HG03280 (cell line): ENCODE measurements around the gene RASSF3.
"Not testable (repeated sequence)": the region's sequence is repeated elsewhere in the genome, so short reads cannot be mapped to it uniquely, and the experiment has no call there.

Experiments used
- ATAC-seq: cut with Tn5 transposase; IDR thresholded peaks from one replicate; pipeline ENCODE4 v1.9.1; 2021; ENCODE audit warnings: mild to moderate bottlenecking, moderate library complexity; ENCODE audit not compliant: unreplicated experiment

The RASSF3 gene

GRCh38 chr12:64631197-64631596, 20.9 kb downstream of the RASSF3 start:
- ATAC-seq = no peak

DNA sequence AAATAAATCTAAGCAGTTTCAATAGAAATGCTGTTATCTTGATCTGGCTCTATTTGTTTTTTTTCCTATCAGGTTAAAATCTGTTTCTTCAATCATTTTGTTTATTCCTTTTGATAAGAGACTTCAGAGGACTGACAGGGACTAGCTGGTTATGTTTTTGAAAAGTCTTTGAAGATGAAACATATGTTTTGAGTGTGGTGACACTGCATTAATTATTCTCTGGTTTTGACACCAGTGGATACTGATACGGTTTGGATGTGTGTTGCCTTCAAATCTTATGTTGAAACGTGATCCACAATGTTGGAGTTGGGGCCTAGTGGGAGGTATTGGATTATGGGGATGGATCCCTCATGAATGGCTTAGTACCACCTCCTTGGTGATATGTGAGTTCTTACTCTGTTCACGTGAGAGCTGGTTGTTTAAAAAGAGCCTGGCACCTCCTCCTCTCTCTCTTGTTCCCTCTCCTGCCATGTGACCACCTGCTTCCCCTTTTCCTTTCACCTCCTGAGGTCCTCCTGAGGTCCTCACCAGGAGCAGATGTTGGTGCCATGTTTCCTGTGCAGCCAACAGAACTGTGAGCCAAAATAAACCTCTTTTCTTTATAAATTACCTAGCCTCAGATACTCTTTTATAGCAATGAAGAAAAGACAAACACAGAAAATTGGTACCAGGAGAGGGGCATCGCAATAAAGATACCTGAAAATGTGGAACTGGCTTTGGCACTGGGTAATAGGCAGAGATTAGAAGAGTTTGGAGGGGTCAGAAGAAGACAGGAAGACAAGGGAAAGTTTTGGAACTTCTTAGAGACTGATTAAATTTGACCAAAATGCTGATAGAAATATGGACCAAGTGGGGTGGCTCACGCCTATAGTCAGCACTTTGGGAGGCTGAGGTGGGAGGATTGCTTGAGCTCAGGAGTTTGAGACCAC, 23.0 kb downstream of the RASSF3 start:
- no peak for ATAC-seq

GRCh38 chr12:64633940-64634337, 23.6 kb downstream of the RASSF3 start:
- no peak for ATAC-seq

DNA sequence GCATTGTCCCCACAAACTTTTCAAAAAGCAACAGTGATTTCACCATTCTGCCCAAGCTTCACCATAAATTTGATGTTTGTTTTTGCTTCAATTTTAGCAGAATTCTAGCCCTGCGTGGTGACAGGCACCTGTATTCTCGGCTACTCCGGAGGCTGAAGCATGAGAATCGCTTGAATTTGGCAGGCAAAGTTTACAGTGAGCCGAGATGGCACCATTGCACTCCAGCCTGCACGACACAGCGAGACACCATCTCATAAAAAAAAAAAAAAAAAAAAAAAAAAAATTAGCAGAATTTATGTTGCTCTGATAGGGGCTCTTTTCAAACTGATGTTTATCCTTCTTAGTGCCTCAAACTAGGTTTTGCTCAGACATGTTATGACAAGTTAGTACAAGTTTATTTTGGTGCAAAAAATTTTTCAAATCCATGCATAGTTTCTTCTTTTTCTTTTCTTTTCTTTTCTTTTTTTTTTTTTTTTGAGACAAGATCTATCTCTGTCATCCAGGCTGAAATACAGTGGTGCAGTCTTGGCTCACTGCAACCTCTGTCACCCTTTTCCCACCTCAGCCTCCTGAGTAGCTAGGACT, 24.3 kb downstream of the RASSF3 start:
- ATAC-seq = no peak

DNA sequence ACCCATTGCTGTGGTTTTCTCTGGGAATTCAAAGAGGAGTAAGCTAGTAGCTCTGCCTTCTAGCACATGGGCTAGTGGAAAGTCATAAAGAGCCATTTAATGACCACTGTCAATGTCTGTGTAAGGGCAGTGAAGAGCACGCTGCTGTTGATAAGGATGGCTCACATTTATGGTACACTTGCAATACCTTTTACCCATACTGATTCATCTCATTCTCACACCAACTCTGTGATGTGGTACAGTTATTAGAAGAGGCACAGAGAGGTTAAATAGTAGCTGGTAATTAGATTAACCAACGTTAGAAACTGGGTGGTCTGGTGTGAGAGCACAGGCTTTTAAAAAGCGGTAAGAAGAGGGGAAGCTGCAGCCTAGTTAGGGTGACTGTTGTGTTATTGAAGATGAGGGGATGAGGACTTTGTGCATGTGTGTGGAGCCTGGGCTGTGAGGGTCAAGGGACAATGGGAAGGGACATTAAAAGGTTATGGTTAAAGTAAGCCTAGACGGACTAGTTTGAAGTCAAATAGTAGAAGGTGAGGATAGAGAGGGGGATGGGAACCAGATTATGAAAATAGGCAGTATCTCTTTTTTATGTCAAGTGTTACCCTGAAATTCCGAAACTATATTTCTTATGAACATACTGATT, 25.2 kb downstream of the RASSF3 start:
- no peak for ATAC-seq

GRCh38 chr12:64636856-64637255, 26.6 kb downstream of the RASSF3 start:
- ATAC-seq = no peak

DNA sequence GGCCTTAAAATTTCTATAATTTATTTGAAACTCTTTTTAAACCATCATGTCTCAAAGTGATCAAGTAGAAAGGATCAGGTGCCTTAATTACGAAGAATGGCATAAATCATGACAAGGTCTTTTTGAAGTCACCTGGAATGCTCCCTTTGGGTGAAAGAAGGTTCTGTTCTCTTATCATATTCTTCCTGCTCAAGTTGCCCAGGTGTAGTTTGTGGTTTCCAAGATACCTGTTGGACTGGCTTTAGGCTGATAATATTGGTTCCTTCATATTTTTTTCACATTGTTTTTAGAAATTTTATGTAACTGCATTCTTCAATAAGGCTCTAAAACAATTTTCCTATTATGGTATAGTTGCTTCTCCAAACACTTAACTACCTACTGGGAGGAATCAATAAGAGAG, 29.2 kb downstream of the RASSF3 start:
- no peak for ATAC-seq

GRCh38 chr12:64646318-64646717, 36.0 kb downstream of the RASSF3 start:
- no peak for ATAC-seq

GRCh38 chr12:64649487-64649886, 39.2 kb downstream of the RASSF3 start:
- ATAC-seq = no peak

DNA sequence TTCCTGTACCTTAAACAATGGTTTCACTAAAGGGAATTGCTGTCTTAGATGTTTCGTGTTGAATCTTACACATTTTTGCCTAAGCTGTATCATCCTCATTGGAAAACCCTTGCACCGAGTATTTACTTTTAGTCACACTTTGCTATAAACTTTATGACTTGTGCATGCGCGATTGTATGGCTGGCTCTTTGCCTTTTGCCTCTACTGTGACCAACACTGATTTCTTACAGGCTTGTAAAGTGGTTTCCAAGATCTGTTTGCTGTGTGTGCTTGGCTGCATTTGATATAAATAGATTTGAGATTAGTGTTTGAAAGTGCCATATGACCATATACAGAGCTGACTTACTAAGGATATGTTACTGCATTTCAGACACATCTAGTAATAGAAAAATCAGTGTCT, 40.5 kb downstream of the RASSF3 start:
- ATAC-seq = no peak

DNA sequence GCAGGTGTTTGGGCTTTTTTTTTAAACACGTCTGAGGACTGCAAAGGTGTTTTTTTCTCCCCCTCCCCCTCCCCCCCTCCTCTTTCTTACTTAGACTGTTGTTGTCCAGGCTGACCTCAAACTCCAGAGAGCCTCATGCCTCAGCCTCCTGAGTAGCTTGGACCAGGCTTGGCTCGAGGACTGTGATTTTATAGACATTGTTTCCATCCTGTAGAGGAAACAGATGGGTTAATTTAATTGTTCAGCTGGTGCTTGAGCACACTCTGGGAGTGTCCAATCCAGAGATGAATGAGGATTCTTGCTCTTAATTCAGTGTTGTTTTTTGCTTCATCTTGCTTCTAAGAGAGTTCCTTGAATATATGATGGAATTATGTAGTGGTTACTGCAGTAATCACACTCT, 42.1 kb downstream of the RASSF3 start:
- no peak for ATAC-seq

DNA sequence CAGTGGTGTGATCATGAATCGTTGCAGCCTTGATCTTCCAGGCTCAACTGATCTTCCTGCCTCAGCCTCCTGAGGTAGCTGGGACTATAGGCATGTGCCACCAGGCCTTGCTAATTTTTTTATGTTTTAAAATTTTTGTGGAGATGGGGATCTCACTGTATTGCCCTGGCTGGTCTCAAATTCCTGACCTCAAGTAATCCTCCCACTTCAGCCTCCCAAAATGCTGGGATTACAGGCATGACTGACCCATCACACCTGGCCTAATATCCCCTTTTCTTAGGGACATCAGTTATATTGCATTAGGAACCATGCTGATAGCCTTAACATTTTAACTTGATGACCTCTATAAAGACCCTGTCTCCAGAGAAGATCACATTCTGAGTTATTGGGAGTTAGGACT, 42.8 kb downstream of the RASSF3 start:
- no peak for ATAC-seq

GRCh38 chr12:64653907-64654306, 43.6 kb downstream of the RASSF3 start:
- not testable (repeated sequence) for ATAC-seq

- no peak for ATAC-seq
Measured at GRCh38 chr12:64655141-64655540, 44.8 kb downstream of the RASSF3 start.

DNA sequence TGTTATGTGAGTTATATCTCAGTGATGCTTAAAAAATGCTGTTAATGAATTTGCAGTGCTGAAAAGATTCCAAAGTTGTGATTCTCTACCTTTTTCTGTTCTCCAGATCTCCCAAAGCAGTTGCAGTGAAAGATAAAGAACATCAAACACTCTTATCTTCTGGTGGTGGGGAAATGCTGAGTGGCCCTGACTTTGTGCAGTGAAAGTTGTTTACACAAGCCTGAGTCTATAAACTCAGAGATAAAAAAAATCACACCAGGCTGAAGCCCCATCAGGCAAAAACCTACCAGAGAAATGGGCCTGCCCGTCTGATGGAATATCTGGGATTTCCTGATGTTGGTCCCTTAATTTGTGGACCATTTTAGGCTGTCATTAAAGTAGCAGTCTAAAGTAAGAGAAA, 46.1 kb downstream of the RASSF3 start:
- ATAC-seq = no peak

DNA sequence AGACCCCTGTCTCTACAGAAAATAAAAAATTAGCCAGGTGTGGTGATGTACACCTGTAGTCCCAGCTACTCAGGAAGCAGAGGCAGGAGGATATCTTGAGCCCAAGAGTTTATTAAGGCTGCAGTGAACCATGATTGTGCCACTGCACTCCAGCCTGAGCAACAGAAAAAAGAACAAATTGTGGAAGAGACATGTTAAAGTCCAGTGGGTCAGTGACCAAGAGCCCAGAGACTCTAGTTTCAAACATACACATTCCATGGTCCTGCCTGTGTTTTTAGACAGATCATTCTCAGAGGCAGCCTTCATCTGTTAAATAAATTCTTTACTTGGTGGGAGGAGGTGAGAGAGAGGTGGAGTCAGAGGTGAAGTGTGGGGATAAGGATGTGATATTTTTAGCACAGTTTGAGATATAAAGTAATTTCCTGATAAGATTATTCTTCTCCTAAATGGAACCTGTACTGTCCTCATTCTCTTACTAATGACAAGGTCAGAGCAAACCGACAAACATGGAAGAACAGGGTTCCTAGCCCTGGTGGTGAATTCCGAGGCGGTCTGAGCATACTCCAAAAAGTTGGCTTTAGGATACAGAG, 48.7 kb downstream of the RASSF3 start:
- ATAC-seq = no peak

- ATAC-seq = peak; percentile 69
Measured at GRCh38 chr12:64660237-64661018, 50.1 kb downstream of the RASSF3 start.

GRCh38 chr12:64663015-64663414, 52.7 kb downstream of the RASSF3 start:
- ATAC-seq = no peak

- ATAC-seq = no peak
Measured at GRCh38 chr12:64665514-64665913, 55.2 kb downstream of the RASSF3 start.

GRCh38 chr12:64666054-64666914, 56.0 kb downstream of the RASSF3 start:
- peak; percentile 43 for ATAC-seq
